Measurements from ENCODE around the gene C19orf67.

GRCh38 chr19:14085309-14085995 is at the start of gene C19orf67:
- TF ChIP-seq EZH2phosphoT487 (IDR thresholded peaks at IDR 0.05; ENCODE audit: low read depth) (no peak), CTCF (IDR thresholded peaks at IDR 0.05; ENCODE audit: low read depth, low read length) (no peak)

All from OCI-LY3 (cell line).